HG02763 (cell line): ENCODE measurements around the gene PRKAR2A.
"Not testable (repeated sequence)": the region's sequence is repeated elsewhere in the genome, so short reads cannot be mapped to it uniquely, and the experiment has no call there.

Experiments used
- ATAC-seq: cut with Tn5 transposase; IDR thresholded peaks from one replicate; pipeline ENCODE4 v1.9.1; 2021; ENCODE audit warnings: mild to moderate bottlenecking, moderate library complexity; ENCODE audit not compliant: unreplicated experiment

The PRKAR2A gene

DNA sequence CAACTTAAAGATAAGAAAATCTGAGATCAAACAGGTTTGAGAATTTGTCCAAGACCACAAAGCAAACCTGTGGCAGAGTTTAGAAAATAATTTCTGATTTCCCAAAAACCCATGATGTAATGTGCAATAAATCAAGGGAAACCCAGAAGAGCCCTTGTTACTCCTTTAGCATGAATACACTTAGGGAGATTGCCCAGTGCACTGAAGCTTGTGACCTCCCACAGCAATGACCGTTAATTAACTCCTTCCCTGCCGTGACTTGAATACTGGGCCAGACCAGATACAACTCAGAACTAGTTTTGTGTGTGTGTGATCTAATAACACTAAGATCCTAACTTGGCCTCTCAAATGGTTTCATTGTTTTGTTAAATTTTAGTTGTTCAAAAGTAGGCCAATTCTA, 2.5 kb downstream of the PRKAR2A start:
- no peak for ATAC-seq

DNA sequence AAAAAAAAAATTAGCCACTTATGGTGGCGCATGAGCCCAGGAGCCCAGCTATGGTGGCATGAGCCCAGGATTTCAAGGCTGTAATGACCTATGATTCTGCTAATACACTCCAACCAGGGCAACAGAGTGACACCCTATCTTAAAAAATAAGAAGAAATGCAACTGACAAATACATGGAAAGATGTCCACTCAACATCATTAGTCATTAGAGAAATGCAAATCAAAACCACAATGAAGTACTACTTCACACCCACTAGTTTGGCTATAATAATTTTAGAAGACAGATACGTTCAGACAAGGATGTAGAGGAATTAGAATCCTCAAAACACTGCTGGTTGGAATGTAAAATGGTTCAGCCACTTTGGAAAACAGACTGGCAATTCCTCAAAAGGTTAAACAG, 10.5 kb downstream of the PRKAR2A start:
- no peak for ATAC-seq

DNA sequence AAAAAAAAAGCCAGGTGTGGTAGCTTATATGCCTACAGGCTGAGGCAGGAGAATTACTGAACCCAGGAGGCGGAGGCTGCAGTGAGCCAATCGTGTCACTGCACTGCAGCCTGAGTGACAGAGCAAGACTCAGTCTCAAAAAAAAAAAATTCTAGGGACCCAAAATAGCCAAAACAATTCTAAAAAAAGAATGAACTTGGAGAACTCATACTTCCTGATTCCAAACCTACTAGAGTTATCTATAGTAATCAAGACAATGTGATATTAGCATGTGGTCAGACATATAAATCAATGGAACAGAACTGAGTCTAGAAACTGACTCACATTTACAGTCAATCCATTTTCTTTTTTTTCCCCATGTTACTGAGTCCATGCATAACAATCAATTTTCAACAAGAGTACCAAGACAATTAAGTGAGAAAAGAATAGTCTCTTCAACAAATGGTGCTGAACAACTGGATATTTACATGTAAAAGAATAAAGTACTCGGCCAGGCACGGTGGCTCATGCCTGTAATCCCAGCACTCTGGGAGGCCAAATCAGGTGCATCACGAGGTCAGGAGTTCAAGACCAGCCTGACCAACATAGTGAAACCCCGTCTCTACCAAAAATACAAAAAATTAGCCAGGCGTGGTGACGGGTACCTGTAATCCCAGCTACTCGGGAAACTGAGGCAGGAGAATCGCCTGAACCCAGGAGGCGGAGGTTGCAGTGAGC, 11.9 kb downstream of the PRKAR2A start:
- ATAC-seq, result no peak

DNA sequence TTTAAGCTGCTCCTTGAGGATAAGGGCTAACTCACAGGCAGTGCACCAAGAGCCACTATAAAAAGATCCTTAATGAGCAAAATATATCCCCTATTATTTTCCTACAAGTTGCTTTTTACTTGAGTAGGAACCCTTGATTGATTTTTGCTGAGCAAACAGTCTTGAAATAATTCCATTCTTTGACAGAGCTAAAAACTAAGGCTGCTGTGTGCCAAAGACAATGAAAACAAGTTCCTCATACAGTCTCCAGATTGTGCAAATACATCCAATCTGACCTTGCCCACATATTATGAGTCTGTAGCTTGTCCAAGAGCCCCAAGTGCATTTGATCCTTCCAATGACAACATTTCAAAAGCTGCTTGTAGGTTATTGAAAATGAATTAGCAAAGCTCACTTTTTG, 15.0 kb downstream of the PRKAR2A start:
- no peak for ATAC-seq

DNA sequence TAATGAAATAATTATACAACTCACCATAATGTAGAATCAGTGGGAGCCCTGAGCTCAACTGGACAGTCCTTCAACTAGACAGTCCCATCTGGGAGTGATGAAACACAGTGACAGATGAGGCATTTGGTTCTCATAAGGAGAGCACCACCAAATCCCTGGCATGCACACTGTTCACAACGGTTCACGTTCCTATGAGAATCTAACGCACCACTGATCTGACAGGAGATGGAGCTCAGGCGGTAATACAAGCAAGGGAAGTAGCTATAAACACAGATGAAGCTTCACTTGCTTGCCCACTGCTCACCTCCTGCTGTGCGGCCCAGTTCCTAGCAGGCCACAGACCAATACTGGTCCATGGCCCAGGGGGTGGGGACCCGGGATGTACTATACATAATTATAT, 17.0 kb downstream of the PRKAR2A start:
- ATAC-seq, result no peak

DNA sequence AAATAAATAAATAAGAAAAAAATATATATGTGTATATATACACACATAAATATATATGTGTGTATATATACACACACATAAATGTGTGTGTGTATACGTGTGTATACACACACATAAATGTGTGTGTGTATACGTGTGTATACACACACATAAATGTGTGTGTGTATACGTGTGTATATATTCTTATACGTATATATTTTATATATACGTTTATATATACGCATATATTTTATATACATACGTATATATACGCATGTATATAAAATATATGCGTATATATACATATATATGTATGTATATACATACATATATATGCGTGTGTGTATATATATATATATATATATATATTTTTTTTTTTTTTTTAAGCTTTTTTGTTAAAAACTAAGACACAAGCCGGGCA, 18.1 kb downstream of the PRKAR2A start:
- ATAC-seq, result not testable (repeated sequence)

DNA sequence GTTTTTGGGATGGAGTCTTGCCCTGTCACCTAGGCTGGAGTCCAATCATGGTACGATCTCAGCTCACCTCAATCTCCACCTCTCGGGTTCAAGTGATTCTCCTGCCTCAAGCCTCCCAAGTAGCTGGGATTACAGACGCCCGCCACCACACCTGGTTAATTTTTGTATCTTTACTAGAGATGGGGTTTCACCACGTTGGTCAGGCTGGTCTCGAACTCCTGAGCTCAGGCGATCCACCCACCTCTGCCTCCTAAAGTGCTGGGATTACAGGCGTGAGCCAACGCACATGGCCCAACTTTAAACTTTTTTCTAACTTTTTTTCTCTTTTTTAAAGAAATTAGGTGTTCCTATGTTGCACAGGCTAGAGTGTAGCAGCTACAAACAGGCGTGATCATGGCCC, 19.8 kb downstream of the PRKAR2A start:
- not testable (repeated sequence) for ATAC-seq

DNA sequence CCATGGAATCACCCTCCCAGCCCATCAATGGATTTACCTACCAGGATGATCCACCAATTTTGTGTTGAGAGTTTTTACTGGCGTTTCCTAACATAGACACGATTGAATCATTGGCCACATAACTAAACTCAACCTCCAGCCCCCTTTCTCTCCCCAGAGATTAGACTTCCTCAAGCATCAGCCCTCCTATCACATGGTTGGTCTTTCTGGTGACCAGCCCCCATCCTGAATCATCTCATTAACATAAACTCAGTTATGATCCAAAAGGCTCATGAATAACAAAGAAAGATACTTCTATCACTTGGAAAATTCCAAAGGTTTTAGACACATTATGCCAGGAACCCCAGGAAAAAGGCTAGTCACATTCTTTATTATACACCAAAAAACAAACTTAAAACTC, 21.2 kb downstream of the PRKAR2A start:
- ATAC-seq, result no peak

DNA sequence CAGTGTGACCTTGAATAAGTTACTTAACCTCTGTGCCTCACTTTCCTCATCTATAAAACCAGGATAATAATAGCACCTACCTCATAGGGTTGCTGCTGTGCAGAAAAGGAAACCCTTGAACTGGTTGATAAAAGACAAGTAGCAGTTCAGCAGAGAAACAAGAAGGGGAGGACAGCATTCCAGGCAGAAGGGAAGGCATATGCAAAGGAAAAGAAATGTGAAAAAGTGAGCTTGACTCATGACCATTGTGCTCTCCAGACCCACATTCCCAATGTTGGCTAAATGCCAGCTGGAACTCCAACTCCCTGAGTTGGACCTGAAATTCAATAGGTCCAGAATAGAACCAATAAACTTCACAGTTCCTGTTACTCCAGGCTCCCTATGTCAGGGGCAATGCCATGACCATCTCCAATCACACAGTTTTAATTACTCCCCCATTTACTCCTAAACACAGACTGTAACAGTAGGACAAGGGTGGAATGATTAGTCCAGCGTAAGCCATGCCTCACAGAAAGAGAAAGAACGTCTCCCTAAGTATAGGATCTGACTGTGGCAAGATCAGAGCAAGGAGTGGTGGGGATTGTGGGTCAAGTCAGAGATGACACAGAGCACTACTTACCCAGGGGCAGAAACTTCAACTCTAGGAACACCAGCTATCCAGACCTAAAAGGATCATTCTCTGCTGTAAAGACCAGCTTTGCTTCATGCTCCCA, 26.9 kb downstream of the PRKAR2A start:
- ATAC-seq, result no peak

DNA sequence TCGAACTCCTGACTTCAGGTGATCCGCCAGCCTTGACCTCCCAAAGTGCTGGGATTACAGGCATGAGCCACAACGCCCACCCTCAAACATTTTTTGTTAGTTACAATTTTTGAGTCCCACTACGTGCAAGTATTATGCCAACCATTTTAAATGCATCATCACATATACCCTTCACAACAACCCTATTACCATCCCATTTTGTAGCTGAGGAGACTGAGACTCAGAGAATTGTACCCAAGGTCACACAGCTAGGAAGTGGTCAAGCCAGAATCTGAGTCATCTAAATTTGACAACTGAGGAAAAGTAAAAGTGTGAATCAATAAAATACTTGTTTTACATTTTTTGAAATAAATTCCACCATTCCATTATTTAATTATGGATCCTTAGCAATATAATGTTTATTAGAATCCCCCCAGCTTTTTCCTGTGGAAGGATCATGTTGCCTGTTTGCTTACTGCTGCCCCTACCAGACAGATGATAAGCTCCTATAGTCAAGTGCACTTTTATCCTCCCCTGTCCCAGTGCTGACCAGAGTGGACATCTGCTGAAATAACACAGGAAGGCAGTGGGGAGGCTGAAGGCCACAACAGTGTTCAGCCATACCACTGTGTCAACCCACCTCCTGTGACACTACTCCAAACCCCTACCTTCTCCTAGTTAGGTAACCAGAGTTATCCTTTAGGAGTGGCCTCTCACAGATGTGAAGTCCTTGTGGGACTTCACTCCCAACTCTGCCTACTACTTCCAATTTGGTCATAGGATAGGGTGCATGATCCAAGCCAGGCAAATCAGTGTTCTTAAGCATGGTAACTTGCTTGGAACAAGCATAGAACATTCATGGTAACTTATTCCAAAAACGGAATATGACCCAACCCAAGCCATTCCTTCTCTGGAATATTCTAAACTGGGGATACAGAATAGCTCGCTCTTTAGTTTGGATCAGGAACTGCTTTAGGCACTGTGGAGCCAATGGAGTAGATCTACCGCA, 28.1 kb downstream of the PRKAR2A start:
- no peak for ATAC-seq

DNA sequence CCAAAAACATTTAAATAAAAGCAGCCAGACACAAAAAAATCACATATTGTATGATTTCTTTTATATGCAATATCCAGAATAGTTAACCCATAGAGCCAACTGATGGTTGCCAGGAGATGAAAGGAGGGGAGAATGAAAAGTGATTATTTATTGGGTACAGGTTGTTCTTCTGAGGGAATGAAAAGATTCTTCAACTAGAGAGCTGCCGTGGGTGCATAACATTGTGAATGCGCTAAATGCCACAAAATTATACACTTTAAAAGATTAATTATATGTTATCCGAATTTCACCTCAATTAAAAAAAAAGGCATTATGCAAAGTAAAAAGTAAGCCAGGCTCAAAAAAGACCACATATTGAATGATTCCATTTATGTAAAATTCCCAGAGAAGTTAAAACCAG, 36.1 kb downstream of the PRKAR2A start:
- ATAC-seq, result no peak

DNA sequence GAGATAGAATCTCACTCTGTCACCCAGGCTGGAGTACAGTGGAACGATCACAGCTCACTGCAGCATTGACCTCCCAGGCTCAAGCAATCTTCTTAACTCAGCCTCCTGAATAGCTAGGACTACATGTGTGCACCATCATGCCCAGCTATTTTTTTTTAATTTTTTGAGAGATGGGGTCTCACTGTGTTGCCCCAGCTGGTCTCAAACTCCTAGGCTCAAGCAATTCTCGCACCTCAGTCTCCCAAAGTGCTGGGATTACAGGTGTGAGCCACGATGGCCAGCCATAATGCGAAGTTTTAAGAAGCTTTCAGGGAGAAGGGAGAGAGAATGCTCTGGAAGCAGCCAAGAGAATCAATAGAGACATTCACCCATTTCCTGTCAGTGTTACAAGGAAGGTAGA, 42.7 kb downstream of the PRKAR2A start:
- ATAC-seq, result no peak

DNA sequence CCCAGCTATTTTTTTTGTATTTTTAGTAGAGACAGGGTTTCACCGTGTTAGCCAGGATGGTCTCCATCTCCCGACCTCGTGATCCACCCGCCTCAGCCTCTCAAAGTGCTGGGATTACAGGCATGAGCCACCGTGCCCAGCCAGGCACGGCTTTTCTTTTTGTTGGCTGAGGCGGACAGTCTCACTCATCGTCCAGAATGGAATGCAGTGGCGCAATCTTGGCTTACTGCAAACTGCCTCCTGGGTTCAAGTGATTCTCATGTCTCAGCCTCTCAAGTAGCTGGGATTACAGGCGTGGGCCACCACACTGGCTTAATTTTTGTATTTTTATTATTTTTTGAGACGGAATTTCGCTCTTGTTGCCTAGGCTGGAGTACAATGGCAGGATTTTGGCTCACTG, 46.8 kb downstream of the PRKAR2A start:
- ATAC-seq, result not testable (repeated sequence)

DNA sequence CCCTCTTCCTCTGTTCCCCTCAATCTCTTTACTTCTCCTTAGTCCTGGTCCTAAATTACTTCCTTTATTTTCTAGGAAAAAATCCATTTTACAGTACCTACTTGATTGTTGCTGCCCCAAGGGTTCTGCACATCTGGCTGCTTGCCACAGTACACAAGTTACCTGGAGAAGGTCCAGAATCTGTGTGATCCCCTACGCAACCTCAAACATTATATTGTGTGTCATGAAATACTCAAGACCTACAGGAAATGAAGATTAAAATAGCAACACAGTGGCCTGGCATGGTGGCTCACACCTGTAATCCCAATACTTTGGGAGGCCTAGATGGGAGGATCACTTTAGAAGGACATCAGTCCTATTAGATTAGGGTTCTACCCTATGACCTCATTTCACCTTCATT, 48.7 kb downstream of the PRKAR2A start:
- no peak for ATAC-seq

DNA sequence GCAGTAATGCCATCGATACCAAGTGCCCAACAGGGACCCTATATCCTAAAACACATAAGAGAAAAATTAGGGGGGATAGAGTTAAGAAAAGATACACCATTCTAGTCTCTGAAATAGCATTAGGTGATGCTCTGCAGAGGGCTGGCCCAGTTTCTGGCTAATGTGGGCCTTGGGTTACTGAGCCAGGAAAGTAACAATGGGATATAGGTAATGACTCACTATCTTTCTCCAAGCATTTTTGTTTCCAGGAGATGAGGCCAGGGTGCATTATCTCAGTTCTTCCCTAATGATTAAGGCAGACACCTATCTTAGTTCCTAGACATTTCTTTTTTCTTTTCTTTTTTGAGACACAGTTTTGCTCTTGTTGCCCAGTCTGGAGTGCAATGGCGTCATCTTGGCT, 50.0 kb downstream of the PRKAR2A start:
- no peak for ATAC-seq

DNA sequence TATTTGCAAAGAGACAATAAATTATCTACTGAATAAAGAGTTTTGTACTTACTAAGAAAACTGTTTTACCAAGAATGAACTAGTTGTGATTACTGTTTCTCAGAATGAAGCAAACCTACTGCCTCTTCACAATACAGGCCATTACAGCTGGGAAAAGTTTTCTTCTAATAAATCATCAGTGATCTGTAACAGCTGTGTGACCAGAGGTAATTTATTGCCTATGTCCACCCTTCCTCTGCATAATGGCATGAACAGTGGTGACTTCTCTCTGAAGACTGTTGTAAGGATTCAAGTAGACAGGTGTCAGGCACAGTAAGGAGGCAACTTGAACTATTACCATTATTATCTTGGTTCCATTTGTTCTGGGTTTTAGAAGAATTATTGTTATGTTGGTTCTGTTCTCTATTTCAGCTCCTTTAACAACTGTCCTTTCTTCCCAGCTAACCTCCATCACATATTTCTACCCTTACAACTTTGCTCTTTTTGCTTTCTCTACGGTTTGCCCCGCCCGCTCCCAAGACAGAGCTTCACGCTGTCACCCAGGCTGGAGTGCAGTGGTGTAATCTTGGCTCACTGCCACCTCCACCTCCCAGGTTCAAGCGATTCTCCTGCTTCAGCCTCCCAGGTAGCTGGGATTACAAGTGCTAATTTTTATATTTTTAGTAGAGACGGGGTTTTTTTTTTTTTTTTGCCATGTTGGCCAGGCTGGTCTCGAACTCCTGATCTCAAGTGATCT, 51.5 kb downstream of the PRKAR2A start:
- no peak for ATAC-seq

DNA sequence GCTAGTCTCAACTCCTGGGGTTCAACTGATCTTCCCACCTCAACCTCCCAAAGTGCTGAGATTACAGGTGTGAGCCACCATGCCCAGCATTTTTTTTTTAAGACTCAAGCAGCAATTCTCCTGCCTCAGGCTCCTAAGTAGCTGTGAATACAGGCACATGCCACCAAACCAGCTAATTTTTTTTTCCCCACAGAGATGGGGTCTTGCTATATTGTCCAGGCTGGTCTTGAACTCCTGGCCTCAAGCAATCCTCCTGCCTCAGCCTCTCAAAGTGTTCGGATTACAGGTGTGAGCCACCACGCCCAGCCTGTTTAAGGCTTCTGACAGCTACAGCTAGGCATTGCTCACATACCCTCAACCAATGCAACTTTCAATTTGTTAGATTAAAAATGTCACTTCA, 54.2 kb downstream of the PRKAR2A start:
- ATAC-seq, result not testable (repeated sequence)

DNA sequence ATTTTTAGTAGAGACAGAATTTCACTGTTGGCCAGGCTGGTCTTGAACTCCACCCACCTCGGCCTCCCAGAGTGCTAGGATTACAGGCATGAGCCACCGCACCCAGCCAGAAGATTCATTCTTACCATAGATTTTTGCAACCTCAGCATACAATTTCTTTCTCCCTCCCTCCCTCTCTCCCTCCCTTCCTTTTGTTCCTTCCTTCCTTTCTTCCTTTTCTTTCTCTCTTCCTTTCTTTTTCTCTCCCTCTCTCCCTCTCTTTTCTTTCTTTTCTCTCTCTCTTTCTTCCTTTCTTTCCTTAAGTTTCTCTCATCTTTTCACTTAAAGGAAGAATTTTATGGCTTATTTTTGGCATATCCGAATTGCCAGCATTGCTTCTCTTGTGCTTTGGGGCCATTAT, 58.0 kb downstream of the PRKAR2A start:
- ATAC-seq, result no peak

DNA sequence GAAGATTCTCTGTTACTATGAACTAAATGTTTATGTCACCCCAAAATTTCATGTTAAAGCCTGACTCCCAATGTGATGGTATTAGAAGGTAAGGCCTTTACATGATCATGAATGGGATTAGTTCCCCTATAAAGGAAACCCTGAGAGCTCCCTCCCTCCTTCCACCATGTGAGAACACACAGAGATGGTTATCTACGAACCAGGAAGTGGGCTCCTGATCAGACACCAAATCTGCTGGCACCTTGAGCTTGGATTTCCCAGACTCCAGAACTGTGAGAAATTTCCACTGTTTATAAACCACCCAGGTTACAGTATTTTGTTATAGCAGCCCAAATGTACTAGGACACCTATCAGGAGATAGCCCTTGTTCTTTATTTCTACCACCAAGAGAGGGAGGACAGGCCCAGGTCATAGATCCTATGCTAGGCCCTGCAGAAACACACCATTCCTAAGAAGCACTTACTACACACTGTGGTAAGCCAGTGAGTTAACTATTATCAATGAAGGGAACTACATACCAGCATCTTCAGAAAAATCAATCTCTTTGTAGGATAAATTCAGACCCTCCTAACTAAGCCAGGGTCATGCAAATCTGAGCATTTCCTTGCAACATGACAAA, 59.0 kb downstream of the PRKAR2A start:
- ATAC-seq, result no peak

DNA sequence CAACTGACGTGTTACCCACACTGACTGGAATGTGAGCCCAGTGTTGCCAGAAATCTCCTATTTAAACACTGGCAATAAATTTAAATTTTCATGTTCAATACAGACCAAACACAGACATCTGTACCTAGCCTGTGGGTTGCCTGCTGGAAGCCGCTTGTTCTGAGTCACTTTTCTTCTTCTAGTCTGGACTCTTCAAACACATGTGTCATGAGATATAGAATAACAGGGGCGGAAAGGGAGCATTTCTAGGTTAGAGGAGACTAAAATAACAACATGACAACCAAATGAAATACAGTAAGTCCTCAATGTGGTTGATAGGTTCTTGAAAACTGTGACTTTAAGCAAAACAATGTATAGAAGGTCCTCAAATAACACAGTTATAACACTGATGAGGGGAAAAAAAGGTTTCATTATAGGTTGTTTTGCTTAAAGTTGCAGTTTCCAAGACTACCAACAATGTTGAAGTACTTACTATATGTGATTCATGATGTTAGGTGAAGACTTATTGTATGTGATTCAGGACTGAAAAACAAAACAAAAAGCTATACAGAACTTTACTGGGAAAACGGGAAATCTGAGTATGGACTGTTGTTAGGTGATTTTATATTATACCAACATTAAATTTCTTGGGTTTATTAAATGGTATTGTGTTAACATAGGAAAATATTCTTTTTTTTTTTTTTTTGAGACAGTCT, 63.1 kb downstream of the PRKAR2A start:
- no peak for ATAC-seq
